NOMO-1 (cell line): ENCODE data around the gene DHX30.

ENCODE experiments used
- DNase-seq, 2 experiments: peaks; one replicate each; lab custom pipeline; 2025; ENCODE audit not compliant: unreplicated experiment in 2 of 2; lab: John Stamatoyannopoulos, UW

The DHX30 gene

GRCh38 chr3:47804577-47804976 is 1.6 kb downstream of the DHX30 start:
- DNase-seq: no peak

- no peak for DNase-seq
Measured at GRCh38 chr3:47813551-47814177, 10.7 kb downstream of the DHX30 start.

GRCh38 chr3:47817609-47818008 is 14.7 kb downstream of the DHX30 start:
- DNase-seq: no peak

- DNase-seq: peak; percentile 75 to 85
Measured at GRCh38 chr3:47824541-47825473, 21.9 kb downstream of the DHX30 start.

- no peak for DNase-seq
Measured at GRCh38 chr3:47825590-47825989, 22.7 kb downstream of the DHX30 start.

GRCh38 chr3:47829482-47829881 is 26.5 kb downstream of the DHX30 start:
- DNase-seq: peak; percentile 5 to 6

- no peak for DNase-seq
Measured at GRCh38 chr3:47836986-47837385, 34.0 kb downstream of the DHX30 start.

- no peak for DNase-seq
Measured at GRCh38 chr3:47838503-47838902, 35.6 kb downstream of the DHX30 start.

GRCh38 chr3:47841786-47842349 is 38.9 kb downstream of the DHX30 start:
- no peak for DNase-seq

GRCh38 chr3:47846186-47846879 is 43.4 kb downstream of the DHX30 start:
- no peak for DNase-seq

- DNase-seq: no peak
Measured at GRCh38 chr3:47846880-47847248, 43.9 kb downstream of the DHX30 start.

GRCh38 chr3:47847260-47847659 is 44.3 kb downstream of the DHX30 start:
- no peak for DNase-seq

GRCh38 chr3:47847801-47848518 is 45.0 kb downstream of the DHX30 start:
- no peak for DNase-seq

GRCh38 chr3:47848599-47849117 is 45.7 kb downstream of the DHX30 start:
- no peak for DNase-seq

- no peak for DNase-seq
Measured at GRCh38 chr3:47849186-47849698, 46.3 kb downstream of the DHX30 start.

- peak; percentile 9 to 21 for DNase-seq
Measured at GRCh38 chr3:47849699-47850563, 47.0 kb downstream of the DHX30 start.

- no peak for DNase-seq
Measured at GRCh38 chr3:47850564-47851410, 47.8 kb downstream of the DHX30 start.

GRCh38 chr3:47851888-47852603 is 49.1 kb downstream of the DHX30 start:
- DNase-seq: no peak
